Fibroblast of lung (primary cell): ENCODE measurements around the gene MIEF2.

Experiments
- EZH2 ChIP-seq: IDR thresholded peaks from 2 replicates; pipeline ENCODE4 v1.5.1; 2012; ENCODE audit warnings: low read length, control low read depth, mild to moderate bottlenecking; ENCODE audit errors: missing control alignments
- TF ChIP-seq, protein P1 (sequence below), 2 donors: IDR thresholded peaks in 1 of 2; conservative IDR thresholded peaks in 1 of 2; 1 replicate in 1 of 2; 2 replicates in 1 of 2; pipeline ENCODE4 v1.5.1; 2011 to 2012; ENCODE audit warnings: low read length in 2 of 2, control low read depth in 1 of 2, inconsistent platforms in 1 of 2, low read depth in 1 of 2, mild to moderate bottlenecking in 1 of 2

DNA sequence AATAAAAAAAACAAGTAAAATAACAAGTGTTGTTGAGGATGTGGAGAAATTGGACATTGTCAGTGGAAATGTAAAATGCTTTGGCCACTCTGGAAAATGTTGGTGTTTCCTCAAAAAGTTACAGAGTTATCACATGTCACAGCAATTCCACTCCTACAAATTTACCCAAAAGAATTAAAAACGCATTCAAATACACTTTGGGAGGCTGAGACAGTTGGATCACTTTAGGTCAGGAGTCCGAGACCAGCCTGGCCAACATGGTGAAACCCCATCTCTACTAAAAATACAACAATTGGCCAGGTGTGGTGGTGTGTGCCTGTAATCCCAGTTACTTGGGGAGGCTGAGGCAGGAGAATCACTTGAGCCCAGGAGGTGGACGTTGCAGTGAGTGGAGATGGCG is 48.7 kb downstream of the MIEF2 start:
- TF ChIP-seq, protein P1, sequence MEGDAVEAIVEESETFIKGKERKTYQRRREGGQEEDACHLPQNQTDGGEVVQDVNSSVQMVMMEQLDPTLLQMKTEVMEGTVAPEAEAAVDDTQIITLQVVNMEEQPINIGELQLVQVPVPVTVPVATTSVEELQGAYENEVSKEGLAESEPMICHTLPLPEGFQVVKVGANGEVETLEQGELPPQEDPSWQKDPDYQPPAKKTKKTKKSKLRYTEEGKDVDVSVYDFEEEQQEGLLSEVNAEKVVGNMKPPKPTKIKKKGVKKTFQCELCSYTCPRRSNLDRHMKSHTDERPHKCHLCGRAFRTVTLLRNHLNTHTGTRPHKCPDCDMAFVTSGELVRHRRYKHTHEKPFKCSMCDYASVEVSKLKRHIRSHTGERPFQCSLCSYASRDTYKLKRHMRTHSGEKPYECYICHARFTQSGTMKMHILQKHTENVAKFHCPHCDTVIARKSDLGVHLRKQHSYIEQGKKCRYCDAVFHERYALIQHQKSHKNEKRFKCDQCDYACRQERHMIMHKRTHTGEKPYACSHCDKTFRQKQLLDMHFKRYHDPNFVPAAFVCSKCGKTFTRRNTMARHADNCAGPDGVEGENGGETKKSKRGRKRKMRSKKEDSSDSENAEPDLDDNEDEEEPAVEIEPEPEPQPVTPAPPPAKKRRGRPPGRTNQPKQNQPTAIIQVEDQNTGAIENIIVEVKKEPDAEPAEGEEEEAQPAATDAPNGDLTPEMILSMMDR (conservative IDR thresholded peaks at IDR 0.05 in 1 of 2, IDR thresholded peaks at IDR 0.05 in 1 of 2; ENCODE audit: low read depth in 1 of 2, low read length in 2 of 2), result no peak
- TF ChIP-seq EZH2, result no peak
